ENCODE measurements around the gene KRI1. TPM values are rescaled to one million over a fixed set of nuclear protein-coding genes. Genes with fewer than 3 reads are reported as not detected.

The KRI1 gene
- total RNA-seq, 1 experiment from 2014 or later, result 57.4 TPM

DNA sequence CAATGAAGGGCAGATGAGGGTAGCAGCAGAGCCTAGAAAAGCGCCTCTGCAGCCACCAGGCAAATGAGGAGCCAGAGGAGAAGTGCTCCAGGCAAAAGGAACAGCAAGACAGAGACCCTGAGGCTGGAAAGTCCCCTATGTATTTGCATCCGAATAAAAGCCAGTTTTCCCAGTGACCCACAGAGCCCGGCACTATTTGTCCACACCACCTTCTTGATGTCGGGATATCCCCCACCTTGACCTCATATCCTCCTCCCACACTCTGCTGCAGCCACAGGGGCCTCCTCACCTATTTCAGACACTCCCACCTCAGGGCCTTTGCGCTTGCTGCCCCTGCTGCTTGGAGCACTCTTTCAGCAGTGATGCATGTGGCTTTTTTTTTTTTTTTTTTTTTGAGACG, 15.5 kb downstream of the KRI1 start:
- Mint-ChIP-seq H3K4me3 (no peak overlapping the region), H3K27ac (peak overlapping the region in 1 of 3 experiments; percentile 80; a peak in 1 of 7 replicates), H3K27me3 (ENCODE audit: low read depth) (no peaks in the 10 kb centered on the region), H3K4me1 (no peaks in the 10 kb centered on the region), H3K9me3 (no peaks in the 10 kb centered on the region), H3K36me3 (ENCODE audit: insufficient read depth in 1 of 3, low read depth in 3 of 3) (peaks cover 34 to 77% (median 69%) of the 10 kb centered on the region in 3 experiments; a peak in 6 of 7 replicates)
- Histone ChIP-seq H3K9me3 (ENCODE audit: control insufficient read depth, low read depth, low read length) (no peaks in the 10 kb centered on the region), H3K23ac (ENCODE audit: insufficient read length, low read depth, low read length) (no peak overlapping the region), H3K18ac (ENCODE audit: insufficient read length, low read depth, low read length) (no peak overlapping the region), H3T11ph (ENCODE audit: low read length) (no peak overlapping the region), H4K91ac (ENCODE audit: insufficient read length, low read depth, low read length) (no peak overlapping the region), H3K23me2 (ENCODE audit: insufficient read length, low read depth, low read length, poor library complexity, severe bottlenecking) (no peaks in the 10 kb centered on the region), H2BK120ac (ENCODE audit: low read depth, low read length, poor library complexity, severe bottlenecking) (no peak overlapping the region), H2BK15ac (ENCODE audit: low read depth, low read length) (no peak overlapping the region), H2AFZ (ENCODE audit: low read length) (no peak overlapping the region), H2BK20ac (ENCODE audit: low read depth, low read length, poor library complexity, severe bottlenecking) (no peak overlapping the region), H3K14ac (ENCODE audit: insufficient read depth, low read length) (no peak overlapping the region), H3K27ac (ENCODE audit: insufficient read length, low read depth, low read length) (no peak overlapping the region), H3K79me1 (ENCODE audit: insufficient read depth, low read depth, low read length, poor library complexity, severe bottlenecking) (no peaks in the 10 kb centered on the region), H3K4ac (ENCODE audit: low read depth, low read length) (no peak overlapping the region), H3K27me3 (ENCODE audit: insufficient read depth, low read length) (no peaks in the 10 kb centered on the region), H3K4me1 (ENCODE audit: insufficient read depth, low read length) (no peaks in the 10 kb centered on the region), H3K9ac (ENCODE audit: extremely low read depth, insufficient read length, low read length) (no peak overlapping the region), H3K4me2 (ENCODE audit: insufficient read depth, insufficient read length, low read length) (no peak overlapping the region), H4K5ac (ENCODE audit: insufficient read length, low read depth, low read length) (no peak overlapping the region), H3K79me2 (ENCODE audit: insufficient read depth, low read length) (no peaks in the 10 kb centered on the region), H4K20me1 (ENCODE audit: control insufficient read depth, insufficient read depth, insufficient read length) (no peaks in the 10 kb centered on the region), H2BK12ac (ENCODE audit: insufficient read length, low read depth, low read length) (no peak overlapping the region), H2AK5ac (ENCODE audit: insufficient read length, low read length) (no peak overlapping the region), H4K8ac (replicated peaks; ENCODE audit: insufficient read length, low read depth, low read length) (no peak overlapping the region), H3K56ac (ENCODE audit: insufficient read length, low read depth, low read length) (no peak overlapping the region), H2BK5ac (ENCODE audit: insufficient read length, low read length) (no peak overlapping the region)
- no CpG with 5 or more reads among the region's 6 CpGs for WGBS (ENCODE audit: extremely low coverage, insufficient read length, low lambda C conversion rate)
- DNase-seq, result no peak
- TF ChIP-seq, protein P1, sequence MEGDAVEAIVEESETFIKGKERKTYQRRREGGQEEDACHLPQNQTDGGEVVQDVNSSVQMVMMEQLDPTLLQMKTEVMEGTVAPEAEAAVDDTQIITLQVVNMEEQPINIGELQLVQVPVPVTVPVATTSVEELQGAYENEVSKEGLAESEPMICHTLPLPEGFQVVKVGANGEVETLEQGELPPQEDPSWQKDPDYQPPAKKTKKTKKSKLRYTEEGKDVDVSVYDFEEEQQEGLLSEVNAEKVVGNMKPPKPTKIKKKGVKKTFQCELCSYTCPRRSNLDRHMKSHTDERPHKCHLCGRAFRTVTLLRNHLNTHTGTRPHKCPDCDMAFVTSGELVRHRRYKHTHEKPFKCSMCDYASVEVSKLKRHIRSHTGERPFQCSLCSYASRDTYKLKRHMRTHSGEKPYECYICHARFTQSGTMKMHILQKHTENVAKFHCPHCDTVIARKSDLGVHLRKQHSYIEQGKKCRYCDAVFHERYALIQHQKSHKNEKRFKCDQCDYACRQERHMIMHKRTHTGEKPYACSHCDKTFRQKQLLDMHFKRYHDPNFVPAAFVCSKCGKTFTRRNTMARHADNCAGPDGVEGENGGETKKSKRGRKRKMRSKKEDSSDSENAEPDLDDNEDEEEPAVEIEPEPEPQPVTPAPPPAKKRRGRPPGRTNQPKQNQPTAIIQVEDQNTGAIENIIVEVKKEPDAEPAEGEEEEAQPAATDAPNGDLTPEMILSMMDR (conservative IDR thresholded peaks at IDR 0.05), result no peak
